GM18526 (cell line): ENCODE measurements around the gene LY6G5C.

Experiments
- POLR2A ChIP-seq: IDR thresholded peaks from 3 replicates; pipeline ENCODE4 v1.6.1; 2011; ENCODE audit not compliant: insufficient read length; ENCODE audit errors: extremely low read depth

Gene LY6G5C

DNA sequence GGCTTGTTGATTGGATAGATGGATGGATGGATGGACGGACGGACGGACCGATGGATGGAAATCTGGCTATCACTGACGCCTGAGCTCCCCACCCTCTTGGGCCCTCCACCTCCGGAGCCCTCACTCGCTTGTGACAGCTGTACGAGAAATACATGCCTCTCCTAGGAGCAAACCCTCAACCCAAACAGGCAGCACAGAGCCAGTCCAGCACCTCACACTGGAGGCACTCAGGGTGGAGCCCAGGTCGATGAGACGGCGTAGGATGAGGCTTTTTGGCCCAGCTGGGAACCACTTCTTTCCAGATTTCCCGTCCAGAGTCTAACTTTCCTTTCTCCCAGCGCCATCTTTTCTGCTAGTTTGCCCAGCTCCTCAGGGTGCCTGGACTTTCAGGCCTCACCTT is 2.7 kb upstream of the LY6G5C start:
- TF ChIP-seq POLR2A = no peak

DNA sequence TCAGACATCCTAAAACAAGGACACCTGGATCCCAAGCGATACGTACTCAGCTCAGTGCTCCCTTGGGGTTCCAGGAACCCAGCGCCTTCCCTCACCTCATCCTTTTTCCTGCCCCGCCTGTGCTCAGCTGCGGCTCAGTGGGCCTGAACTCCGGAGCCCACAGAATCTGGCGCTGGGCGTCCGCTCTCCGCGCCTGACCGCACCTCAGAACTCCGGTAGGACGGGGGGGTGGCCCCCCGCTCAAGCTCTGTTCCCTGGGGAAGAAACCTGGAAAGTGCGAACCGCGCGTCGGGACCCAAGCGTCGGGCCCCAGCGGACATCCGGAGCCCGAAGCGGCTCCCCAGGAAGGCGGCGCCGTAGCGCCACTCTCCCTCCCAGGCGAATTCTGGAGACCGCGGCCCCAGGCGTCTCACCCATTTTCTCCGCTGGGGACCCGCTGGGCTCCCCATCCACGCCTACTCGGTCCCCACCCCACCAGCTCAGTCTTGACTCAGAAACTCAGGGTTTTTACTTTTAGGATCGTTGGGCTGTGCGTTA is 336 bp upstream of the LY6G5C start:
- no peak for TF ChIP-seq POLR2A

DNA sequence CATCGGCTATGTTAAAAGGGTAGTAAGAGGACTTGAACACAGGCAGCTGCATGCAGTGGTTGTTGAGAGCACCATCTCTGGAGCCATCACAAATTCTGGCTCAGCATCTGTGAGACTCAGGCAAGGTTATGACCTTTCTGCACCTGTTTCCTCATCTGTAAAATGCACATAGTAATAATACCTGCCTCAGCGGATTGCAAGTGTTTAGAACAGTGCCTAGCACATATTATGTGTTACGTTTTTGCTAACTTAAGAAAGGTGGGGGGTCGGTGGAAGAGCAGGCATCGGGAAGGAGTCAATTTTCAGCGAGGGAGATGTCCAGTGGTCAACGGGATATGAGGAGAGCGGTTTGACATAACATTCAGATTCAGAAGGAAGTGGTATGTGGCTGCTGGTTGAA is 2.9 kb downstream of the LY6G5C start:
- no peak for TF ChIP-seq POLR2A

DNA sequence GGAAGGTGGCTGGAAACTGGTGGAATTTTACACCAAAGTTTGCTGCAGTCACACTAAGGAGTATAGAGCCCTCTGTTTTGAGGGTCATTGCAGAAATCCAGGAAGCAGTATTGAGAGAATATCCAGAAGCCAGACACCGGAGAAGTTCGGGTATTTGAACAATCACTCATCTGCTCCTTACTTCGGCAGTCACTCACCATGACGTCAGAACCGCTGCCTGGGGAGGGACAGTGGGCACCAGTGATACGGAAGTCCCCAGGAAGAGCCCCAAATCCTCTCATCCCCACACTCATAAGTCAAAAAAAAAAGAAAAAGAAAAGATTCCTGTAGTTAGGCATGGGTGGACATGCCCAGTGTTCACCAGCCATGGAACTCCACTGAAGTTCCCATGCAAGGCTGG is 4.0 kb downstream of the LY6G5C start:
- TF ChIP-seq POLR2A = no peak

DNA sequence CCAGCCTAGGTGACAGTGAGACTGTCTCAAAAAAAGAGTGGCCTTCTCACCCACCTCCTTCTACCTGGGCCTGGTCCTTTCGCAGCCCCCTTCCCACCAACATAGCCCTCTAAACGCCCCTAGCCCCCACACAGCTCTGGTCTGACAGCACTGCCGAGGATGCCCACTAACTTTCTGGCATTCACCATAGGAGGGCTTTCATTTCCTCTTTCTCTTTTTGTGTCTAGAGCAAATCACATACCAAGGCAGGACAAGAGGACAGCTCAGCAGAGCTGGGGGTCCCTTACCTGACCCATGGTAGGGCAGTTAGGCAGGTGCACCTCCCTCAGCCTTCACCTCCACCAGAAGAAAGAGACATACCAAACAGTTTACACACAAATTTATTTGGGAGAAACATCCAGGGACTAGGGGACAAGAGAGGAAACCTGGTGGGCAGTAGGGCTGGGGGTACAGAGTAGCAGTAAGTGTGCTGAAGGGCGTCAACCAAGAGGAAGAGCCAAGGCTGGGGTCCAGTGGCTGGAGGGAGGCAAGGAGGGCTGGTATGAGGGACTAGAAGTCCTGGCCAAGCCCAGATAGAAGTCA is 4.5 kb downstream of the LY6G5C start:
- TF ChIP-seq POLR2A = no peak

DNA sequence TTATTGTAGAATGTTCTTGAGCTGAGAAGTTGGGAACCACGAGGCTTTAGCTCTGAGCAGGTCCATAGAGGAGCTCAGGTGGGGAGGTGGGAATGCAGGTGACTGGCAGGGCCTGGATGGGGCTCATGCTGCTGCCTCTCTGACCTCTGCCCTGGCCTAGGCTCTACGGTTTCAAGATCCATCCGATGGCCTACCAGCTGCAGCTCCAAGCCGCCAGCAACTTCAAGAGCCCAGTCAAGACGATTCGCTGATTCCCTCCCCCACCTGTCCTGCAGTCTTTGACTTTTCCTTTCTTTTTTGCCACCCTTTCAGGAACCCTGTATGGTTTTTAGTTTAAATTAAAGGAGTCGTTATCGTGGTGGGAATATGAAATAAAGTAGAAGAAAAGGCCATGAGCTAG is 11.2 kb downstream of the LY6G5C start, which contains the start of gene LY6G5B:
TSS of gene LY6G5B (plus strand) at position 301 of the 400 bp plus-strand sequence. CDS start 975 bp downstream, outside the sequence.
- no peak for TF ChIP-seq POLR2A

DNA sequence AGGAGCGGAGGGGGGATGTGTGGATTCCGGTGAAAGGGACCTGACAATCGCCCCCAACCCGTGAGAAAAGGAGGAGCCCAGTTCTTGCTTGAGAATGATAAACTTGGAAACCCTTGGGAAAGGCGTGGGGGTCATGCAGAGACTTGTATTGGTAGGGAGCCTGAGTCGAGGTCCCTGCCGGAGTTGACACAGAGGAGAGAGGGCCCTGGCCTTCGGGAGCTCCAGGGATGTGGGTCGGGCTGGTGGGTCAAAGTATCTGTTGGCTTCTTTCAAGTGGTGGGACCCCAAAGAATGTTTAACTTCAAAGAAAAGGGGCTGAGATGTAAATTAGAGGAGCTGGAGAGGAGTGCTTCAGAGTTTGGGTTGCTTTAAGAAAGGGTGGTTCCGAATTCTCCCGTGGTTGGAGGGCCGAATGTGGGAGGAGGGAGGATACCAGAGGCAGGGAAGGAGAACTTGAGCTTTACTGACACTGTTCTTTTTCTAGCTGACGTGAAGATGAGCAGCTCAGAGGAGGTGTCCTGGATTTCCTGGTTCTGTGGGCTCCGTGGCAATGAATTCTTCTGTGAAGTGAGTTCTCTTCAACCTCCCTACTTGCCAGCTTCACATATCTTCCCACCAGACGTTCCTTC is 14.4 kb downstream of the LY6G5C start:
- TF ChIP-seq POLR2A = no peak

DNA sequence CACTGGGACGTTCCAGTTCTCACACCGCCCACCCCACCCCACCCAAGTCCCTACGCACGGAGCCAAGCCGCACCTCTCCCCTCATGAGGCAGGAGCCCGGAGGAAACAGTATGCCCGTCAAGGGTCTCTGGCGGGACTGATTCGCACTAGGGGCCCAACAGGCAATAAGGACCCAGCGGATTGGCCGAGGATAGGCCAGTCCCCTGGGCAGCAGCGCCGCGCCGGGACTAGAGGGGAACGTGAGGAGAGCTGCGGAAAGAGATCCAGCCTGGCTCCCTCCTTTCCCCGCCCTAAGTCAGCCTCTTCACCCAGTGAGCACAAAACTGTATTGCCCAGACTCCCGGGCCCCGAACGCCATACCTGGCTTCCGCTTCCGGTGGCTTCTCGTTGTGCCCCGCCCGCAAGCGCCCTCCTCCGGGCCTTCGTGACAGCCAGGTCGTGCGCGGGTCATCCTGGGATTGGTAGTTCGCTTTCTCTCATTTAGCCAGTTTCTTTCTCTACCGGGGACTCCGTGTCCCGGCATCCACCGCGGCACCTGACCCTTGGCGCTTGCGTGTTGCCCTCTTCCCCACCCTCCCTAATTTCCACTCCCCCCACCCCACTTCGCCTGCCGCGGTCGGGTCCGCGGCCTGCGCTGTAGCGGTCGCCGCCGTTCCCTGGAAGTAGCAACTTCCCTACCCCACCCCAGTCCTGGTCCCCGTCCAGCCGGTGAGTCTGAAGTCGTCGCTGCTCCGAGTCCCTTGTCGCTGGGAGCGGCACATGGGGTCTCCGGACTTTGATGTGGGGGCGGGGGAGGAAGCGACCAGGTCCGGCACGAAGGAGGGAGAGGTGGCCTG is 15.1 kb downstream of the LY6G5C start, which contains the start of gene CSNK2B:
TSS of gene CSNK2B (plus strand) at position 580 of the 836 bp plus-strand sequence. CDS start 752 bp downstream, outside the sequence.
- TF ChIP-seq POLR2A = peak; percentile 92

DNA sequence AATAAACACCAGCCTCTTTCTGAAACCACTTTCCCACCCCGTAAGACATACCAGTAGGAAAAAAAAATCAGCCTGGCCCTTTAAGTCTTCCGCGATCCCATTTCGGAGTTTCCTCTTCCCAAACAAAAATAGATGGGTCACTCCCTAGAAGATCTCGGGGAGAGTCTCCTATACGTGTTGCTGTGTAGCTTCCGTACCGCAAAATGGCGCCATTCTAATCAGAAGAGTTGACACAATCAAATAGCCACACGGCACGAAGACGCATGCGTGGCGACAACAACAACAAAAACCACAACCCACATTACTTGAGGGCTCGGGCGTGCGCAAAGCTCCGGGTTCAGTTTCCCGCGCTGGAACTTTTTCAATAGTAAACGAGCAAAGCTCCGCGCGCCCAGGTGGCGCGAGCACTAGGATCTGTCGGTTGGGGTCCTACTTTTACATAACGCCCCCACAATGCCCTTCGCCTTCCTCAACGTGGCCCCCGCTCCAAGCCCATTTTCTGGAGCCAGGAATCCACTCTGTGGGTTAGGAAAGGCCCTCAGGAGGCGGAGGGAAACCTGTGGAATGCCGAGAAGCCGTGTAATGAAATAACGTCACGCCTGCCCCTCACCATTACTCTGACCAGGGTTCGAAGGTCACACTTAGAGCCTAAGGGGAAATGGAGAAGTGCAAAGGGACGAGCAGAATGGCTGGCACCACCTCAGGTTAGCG is 15.9 kb downstream of the LY6G5C start, which contains the start of gene GPANK1:
TSS of gene GPANK1 (minus strand) at position 208 of the 711 bp plus-strand sequence. CDS start 519 bp downstream, outside the sequence.
- peak; percentile 9 for TF ChIP-seq POLR2A

DNA sequence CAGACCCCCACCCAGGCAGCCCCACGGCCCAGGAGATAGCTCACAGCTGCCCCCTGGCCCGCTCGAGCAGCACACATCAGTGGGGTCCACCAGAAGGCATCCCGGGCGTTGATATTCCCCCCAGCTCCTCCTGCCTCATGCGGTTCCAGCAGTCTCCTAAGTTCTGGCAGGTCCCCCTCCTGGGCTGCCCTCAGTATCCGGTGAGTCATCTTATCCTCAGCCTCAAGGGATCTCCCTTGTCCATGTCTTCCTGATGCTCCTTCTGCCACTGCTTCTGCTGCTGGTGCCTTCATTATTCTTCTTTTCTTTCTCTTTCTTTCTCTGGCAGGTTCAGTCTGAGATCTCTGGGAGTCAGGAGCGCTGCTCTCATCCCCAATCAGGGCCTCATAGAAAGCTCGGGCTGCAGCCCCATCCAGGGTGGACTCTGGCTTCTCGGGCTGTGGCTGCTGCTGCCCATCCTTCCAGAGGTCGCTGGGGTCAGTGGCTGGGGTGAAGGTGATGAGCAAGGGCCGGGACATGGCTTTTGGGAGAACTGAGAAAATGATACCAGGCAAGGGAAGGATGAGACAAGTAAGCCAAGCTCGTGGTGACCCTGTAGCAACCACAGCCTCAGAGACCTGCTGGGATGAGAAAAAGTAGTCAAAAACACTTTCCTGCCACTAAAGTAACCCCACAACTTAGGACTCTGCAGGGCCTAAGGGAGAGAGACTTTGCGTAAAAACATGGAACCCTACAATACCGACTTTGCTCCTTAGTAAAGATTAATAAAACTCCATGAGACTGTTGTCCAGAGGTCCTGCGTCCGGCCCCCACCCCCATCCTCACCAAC is 16.7 kb downstream of the LY6G5C start:
- TF ChIP-seq POLR2A = no peak

DNA sequence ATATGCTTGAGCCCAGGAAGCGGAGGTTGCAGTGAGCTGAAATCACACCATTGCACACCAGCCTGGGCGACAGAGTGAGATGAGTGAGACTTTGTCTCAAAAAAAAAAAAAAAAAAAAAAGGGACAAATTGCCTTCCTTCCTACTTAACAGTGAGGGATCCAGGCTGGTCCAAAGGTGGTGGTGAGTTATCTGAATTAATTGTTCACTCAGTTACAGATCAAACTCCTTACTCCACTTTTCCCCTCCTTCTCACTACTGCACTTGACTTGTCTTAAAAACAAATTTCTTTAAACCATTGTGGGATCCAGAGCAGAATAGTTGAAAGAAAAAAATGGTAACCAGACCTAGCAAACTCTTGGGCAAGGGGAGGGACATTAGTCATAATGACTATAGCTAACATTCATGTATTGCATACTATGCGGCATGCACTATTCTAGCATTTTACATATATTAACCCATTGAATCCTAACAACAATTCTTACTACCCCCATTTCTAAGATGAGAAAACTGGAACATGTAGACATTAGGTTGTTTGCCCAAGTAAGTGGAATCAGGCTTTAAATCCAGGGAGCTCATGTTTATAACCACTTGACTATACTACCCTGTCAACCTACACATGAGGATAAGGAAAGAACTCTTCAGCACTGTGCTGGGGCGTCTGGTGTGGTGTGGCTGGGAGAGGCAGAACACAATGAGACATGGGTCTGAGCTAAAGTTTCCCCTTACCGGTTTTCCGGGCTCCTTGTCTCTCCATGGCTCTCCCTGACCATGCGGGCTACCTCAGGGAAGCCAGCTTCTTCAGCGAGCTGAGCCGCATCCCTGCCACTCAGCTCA is 17.5 kb downstream of the LY6G5C start:
- no peak for TF ChIP-seq POLR2A

DNA sequence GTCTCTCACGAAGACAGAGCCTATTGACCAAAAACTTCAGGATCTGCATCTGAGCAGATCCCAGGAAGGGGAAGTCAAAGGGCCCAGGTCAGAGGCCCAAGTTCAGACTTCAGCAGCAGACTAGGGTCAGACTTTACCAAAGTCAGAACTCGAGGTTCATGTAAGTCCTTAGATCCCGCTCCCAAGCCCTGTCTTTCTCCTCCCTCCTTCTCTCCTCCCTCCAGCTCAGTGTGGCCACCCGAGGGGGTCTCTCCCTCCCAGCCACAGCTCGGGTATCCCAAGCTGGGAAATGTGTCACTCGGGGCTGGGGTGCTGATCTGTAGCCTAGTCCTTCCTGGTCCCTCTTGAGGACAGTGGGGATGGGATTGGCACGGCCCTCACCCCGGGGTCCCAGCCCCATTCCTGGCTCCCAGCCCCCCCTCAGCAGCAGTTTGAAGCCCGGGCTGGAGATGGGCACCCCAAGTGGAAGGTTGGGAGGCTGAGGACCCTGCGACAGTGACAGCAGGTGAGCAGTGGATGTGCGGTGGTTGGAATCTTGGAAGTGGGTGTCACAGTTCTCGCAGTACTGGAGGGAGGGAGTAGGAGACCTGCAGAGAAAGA is 18.6 kb downstream of the LY6G5C start:
- no peak for TF ChIP-seq POLR2A
